ENCODE data around the gene ZCCHC7.
"Not testable (repeated sequence)": the region's sequence is repeated elsewhere in the genome, so short reads cannot be mapped to it uniquely, and the experiment has no call there.

The ZCCHC7 gene

GRCh38 chr9:37120843-37121335, 515 bp downstream of the ZCCHC7 start:
- peak in 1 of 3 donors; percentile 3 for DNase-seq (ENCODE audit: low read depth in 3 of 3)

- no peak for DNase-seq (ENCODE audit: low read depth in 3 of 3)
Measured at GRCh38 chr9:37121881-37122280, 1.5 kb downstream of the ZCCHC7 start.

- DNase-seq (ENCODE audit: low read depth in 3 of 3) = no peak
Measured at GRCh38 chr9:37126214-37126788, 5.9 kb downstream of the ZCCHC7 start.

DNA sequence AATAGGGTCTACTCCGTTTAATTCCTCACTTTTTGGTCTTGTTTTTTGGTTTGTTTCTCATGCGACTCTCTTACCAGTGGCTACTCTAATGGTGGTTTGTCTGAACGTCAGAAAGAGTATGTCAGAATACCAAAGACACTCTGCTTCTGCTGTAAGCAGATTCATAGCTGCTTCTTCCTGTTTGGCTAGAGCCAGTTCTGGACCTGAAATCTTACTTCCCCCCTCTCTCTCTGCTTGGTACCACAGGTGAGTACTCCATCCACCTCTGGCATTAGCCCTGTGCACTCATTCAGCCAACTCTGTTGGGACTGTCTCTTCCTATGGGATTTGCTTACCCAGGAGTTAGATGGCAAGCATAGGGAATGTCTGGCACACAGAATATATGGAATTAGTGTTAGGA, 6.6 kb downstream of the ZCCHC7 start:
- no peak for DNase-seq (ENCODE audit: low read depth in 3 of 3)

DNA sequence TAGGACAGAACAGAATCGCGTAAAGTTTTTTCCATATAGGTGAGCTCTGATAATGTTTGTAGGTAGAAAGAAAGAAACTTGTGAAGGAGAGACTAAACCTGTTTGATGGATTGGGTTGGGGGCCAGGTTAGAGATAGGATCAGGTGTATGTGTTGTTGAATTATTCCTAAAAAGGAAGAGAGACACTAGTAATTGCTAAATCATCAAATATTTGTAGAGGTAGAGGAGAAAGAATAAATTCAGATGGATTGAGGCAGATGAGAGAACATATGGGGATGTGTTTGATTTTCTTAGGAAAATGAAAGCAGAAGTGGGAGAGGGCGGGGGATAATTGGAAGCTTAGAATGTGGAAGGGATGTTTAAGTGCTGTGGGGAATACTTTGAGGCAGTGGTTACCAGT, 7.7 kb downstream of the ZCCHC7 start:
- no peak for DNase-seq (ENCODE audit: low read depth in 3 of 3)

- DNase-seq (ENCODE audit: low read depth in 3 of 3) = no peak
Measured at GRCh38 chr9:37134166-37134565, 13.8 kb downstream of the ZCCHC7 start.

- DNase-seq (ENCODE audit: low read depth in 3 of 3) = no peak
Measured at GRCh38 chr9:37141015-37141414, 20.6 kb downstream of the ZCCHC7 start.

- DNase-seq (ENCODE audit: low read depth in 3 of 3) = no peak
Measured at GRCh38 chr9:37144762-37145161, 24.4 kb downstream of the ZCCHC7 start.

- no peak for DNase-seq (ENCODE audit: low read depth in 3 of 3)
Measured at GRCh38 chr9:37146410-37146809, 26.0 kb downstream of the ZCCHC7 start.

DNA sequence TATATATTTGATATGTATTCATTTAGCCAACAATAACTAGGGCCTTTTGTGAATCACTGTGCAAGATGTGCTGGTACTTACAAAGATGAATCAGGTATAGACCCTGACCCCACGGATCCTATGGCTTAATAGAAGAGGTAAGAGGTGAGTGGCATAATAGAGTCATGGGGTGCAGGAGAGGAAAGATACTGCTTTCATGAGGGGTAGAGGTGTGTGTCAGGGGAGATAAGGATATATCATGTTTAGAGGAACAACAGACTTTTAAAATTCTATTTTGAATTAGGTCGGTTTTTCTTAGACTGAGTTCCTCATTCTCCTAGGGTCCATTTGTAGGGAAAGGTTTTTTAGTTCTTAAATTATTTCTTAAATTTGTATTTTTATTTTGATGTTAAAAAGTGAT, 27.8 kb downstream of the ZCCHC7 start:
- no peak for DNase-seq (ENCODE audit: low read depth in 3 of 3)

GRCh38 chr9:37149666-37150308, 29.4 kb downstream of the ZCCHC7 start:
- DNase-seq (ENCODE audit: low read depth in 3 of 3) = no peak

DNA sequence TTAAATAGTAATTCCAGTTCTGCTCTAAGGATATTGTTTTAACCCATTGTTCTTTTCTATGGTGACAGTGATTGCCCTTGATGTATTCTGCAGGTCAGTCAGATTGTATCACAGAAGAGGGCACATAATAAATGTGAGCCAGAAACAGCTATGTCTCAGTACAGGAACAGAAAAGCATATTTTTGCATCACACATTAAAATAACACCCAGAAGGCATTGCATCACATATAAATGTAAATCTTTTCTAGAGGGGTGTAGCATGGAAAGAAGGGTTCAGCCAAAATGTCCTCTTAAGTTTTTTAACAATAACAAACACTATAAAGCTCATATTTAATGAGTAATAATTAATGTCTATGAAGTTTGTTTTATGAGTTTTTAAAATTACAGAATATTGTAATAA, 30.0 kb downstream of the ZCCHC7 start:
- DNase-seq (ENCODE audit: low read depth in 3 of 3) = no peak

GRCh38 chr9:37151812-37152211, 31.4 kb downstream of the ZCCHC7 start:
- DNase-seq (ENCODE audit: low read depth in 3 of 3) = no peak

DNA sequence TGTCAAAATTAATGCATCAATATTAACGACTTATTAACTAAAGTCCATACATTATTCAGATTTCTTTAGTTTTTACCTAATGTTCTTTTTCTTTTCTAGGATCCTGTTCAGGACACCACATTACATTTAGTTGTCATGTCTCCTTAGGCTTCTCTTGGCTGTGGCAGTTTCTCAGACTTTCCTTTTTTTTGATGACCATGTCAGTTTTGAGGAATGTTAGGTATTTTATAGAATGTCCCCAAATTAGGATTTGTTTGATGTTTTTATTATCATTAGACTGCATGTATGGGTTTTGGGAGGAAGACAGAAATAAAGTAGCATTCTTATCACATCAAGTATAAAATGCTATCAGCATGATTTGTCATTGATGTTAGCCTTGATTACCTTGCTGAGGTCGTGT, 32.0 kb downstream of the ZCCHC7 start:
- no peak for DNase-seq (ENCODE audit: low read depth in 3 of 3)

DNA sequence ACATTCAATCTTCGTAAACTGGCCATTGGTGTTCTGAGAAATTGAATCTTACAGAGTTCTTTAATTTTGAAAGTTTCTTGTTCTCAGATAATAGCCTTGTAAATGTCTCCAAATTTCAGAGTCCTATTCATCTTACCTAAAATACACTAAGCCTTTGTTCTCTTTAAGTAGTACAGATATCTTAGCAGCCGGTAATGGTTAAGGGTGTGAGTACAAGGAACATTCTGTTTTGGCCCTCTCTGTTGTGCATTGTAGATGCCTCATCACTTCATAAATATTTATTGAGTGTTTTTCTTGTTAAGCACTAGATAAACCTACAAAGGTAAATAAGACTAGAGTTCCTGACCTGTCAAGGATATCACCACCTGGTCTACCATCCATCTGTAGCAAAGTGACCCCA, 35.2 kb downstream of the ZCCHC7 start:
- DNase-seq (ENCODE audit: low read depth in 3 of 3) = no peak

DNA sequence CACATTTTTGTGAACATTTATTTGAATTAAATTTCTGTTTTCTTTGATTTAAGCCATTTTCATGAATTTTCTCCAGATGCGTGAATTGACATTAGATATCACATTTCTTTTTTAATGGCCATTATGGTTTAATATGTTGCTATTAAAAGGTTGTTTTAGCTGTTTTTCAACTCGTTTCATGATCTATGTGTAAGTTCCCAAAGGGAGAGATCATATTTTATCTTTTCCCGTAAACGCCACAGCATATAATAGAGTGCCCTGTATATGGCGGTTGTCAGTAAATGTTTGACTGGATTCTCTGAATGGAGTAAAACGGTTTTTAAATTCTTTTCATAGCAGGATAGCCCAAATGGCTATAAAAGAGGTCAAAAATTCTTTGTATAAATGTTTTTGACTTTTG, 35.8 kb downstream of the ZCCHC7 start:
- DNase-seq (ENCODE audit: low read depth in 3 of 3) = no peak

DNA sequence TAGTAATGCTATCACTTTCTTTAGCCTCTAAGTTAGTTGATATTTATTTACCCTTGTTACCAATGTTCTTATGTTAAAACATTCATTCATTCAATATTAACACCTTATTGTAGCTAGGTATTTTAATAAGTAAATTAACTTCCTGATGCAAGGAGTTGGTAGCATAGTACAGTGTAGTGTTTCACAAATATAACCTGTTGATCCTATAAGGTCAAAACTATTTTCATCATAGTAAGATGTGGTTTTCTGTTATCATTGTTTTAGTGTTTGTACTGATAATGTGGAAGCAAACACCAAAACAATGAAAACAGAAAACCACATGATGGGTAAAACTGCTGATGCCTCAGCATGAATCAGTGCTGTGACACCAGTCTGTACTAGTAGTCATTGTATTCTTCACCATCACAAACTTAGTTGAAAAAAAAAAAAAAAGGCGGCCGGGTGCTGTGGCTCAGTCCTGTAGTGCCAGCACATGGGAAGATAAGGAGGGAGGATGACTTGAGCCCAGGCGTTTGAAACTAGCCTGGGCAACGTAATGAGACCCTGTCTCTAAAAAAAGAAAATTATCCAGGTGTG, 36.5 kb downstream of the ZCCHC7 start:
- DNase-seq (ENCODE audit: low read depth in 3 of 3) = no peak

DNA sequence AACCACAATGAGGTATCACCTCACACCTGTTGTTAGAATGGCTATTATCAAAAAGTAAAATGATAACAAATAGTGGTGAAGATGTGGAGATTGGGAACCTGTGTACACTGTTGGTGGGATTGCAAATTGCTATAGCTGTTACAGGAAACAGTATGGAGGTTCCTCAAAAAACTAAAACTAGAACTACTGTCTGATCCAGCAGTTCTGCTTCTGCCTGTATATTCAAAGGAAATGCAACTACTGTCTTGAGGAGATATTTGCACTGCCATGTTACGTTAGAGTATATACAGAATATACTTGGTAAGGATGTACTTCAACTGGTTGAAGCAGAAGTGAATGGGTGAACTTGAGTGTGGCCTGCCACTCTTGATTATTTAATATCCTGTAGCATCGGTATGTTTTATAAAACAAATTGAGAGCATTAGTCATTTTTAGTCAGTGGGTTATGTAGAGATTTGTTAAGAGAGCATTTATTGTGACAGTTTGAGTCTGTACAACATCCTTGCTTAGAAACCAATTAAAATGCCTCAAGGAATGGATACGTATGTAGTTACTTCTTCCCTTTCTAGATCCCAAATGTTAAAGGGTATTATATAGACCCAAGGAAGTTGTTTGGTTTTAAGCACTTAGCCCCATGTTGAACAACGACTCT, 37.5 kb downstream of the ZCCHC7 start:
- DNase-seq (ENCODE audit: low read depth in 3 of 3) = no peak

DNA sequence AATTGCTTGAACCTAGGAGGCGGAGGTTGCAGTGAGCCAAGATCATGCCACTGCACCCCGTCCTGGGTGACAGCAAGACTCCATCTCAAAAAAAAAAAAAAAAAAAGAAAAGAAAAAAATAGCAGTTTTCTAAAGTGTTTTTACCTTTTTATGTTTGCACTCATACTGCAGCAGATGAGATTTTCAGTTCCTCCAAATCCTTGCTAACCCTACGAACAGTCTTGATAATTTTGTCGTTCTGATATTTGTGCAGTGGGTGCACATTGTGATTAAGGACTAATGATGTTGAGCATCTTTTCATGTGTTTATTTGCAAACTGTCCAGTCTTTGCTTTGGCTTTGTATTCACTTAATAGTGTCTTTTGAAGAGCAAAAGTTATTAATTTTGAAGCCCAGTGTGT, 42.9 kb downstream of the ZCCHC7 start:
- DNase-seq (ENCODE audit: low read depth in 3 of 3) = no peak

DNA sequence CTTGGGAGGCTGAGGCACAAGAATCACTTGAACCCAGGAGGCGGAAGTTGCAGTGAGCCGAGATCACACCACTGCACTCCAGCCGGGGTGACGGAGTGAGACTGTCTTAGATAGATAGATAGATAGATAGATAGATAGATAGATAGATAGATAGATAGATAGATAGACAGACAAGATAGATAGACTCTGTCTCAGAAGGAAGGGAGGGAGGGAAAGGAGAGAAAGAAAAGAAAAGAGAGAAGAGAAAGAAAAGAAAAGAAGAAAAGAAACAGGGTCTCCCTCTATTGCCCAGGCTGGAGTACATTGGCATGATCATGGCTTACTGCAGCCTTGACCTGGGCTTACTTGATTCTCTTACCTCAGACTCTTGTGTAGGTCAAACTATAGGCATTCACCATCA, 44.0 kb downstream of the ZCCHC7 start:
- DNase-seq (ENCODE audit: low read depth in 3 of 3) = not testable (repeated sequence)

GRCh38 chr9:37165644-37166043, 45.3 kb downstream of the ZCCHC7 start:
- DNase-seq (ENCODE audit: low read depth in 3 of 3) = no peak

- no peak for DNase-seq (ENCODE audit: low read depth in 3 of 3)
Measured at GRCh38 chr9:37167456-37168047, 47.2 kb downstream of the ZCCHC7 start.

DNA sequence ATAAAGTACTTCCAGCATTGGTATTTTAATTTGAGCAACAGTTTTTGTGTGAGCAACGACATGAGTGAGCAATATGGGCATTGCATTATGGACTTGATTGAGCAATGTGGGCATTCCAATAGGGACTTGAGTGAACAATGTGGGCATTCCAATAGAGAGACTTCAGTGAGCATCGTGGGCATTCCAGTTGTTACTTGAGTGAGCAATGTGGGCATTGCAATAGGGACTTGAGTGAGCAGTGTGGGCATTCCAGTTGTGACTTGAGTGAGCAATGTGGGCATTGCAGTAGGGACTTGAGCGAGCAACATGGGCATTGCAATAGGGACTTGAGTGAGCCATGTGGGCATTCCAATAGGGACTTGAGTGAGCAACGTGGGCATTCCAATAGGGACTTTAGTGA, 52.2 kb downstream of the ZCCHC7 start:
- no peak for DNase-seq (ENCODE audit: low read depth in 3 of 3)
